ENCODE measurements around the gene ATP2B1.
"Not testable (repeated sequence)": the region's sequence is repeated elsewhere in the genome, so short reads cannot be mapped to it uniquely, and the experiment has no call there.

Gene ATP2B1

GRCh38 chr12:89717759-89718523 lies 9.3 kb upstream of the ATP2B1 start:
- DNase-seq (ENCODE audit: low read depth in 2 of 2) = no peak

GRCh38 chr12:89712706-89713105 lies 4.1 kb upstream of the ATP2B1 start:
- DNase-seq (ENCODE audit: low read depth in 2 of 2) = no peak

- DNase-seq (ENCODE audit: low read depth in 2 of 2) = no peak
Observed at GRCh38 chr12:89710873-89711750, 2.5 kb upstream of the ATP2B1 start.

GRCh38 chr12:89709995-89710872 lies 1.6 kb upstream of the ATP2B1 start:
- peak; percentile 11 to 15 for DNase-seq (ENCODE audit: low read depth in 2 of 2)

GRCh38 chr12:89709157-89709994 lies 738 bp upstream of the ATP2B1 start:
- DNase-seq (ENCODE audit: low read depth in 2 of 2) = peak; percentile 98

GRCh38 chr12:89707703-89708564 lies 704 bp downstream of the ATP2B1 start:
- DNase-seq (ENCODE audit: low read depth in 2 of 2) = peak; percentile 23 to 24

- no peak for DNase-seq (ENCODE audit: low read depth in 2 of 2)
Observed at GRCh38 chr12:89706986-89707702, 1.5 kb downstream of the ATP2B1 start.

GRCh38 chr12:89706551-89706950 lies 2.1 kb downstream of the ATP2B1 start:
- no peak for DNase-seq (ENCODE audit: low read depth in 2 of 2)

- DNase-seq (ENCODE audit: low read depth in 2 of 2) = no peak
Observed at GRCh38 chr12:89704457-89704856, 4.2 kb downstream of the ATP2B1 start.

GRCh38 chr12:89703768-89704167 lies 4.9 kb downstream of the ATP2B1 start:
- no peak for DNase-seq (ENCODE audit: low read depth in 2 of 2)

- DNase-seq (ENCODE audit: low read depth in 2 of 2) = no peak
Observed at GRCh38 chr12:89702503-89702902, 6.1 kb downstream of the ATP2B1 start.

- no peak for DNase-seq (ENCODE audit: low read depth in 2 of 2)
Observed at GRCh38 chr12:89701606-89702206, 6.9 kb downstream of the ATP2B1 start.

- DNase-seq (ENCODE audit: low read depth in 2 of 2) = no peak
Observed at GRCh38 chr12:89700191-89700810, 8.3 kb downstream of the ATP2B1 start.

- DNase-seq (ENCODE audit: low read depth in 2 of 2) = no peak
Observed at GRCh38 chr12:89698607-89699006, 10.0 kb downstream of the ATP2B1 start.

GRCh38 chr12:89697728-89698127 lies 10.9 kb downstream of the ATP2B1 start:
- not testable (repeated sequence) for DNase-seq (ENCODE audit: low read depth in 2 of 2)

GRCh38 chr12:89697296-89697695 lies 11.3 kb downstream of the ATP2B1 start:
- DNase-seq (ENCODE audit: low read depth in 2 of 2) = no peak

GRCh38 chr12:89695830-89696229 lies 12.8 kb downstream of the ATP2B1 start:
- no peak for DNase-seq (ENCODE audit: low read depth in 2 of 2)

- DNase-seq (ENCODE audit: low read depth in 2 of 2) = no peak
Observed at GRCh38 chr12:89695100-89695499, 13.5 kb downstream of the ATP2B1 start.

Data from stimulated activated CD8-positive, alpha-beta memory T cell treated with anti-CD3 and anti-CD28 coated beads, Interleukin-2, amount 100 ng/mL, for 48 hours (primary cell).